ENCODE results near the gene GJA4.

The GJA4 gene

GRCh38 chr1:34779526-34779925, 13.3 kb upstream of the GJA4 start:
- TF ChIP-seq CTCF (IDR thresholded peaks at IDR 0.05) = no peak
- H3K36me3 ChIP-seq (ENCODE audit: control insufficient read depth, insufficient read depth, low read length) = no peaks in the 10 kb centered on the region
- no peak overlapping the region for H3K27ac ChIP-seq
- H3K9ac ChIP-seq = no peak overlapping the region
- no peaks in the 10 kb centered on the region for H3K27me3 ChIP-seq (ENCODE audit: control insufficient read depth, insufficient read depth, low read length)
- no peaks in the 10 kb centered on the region for H3K79me2 ChIP-seq
- no peaks in the 10 kb centered on the region for H3K9me3 ChIP-seq (ENCODE audit: control insufficient read depth, low read length)
- no peak overlapping the region for H3K4me3 ChIP-seq (ENCODE audit: low read depth, low read length)
- H3K4me2 ChIP-seq (ENCODE audit: low read length) = no peak overlapping the region
- no peaks in the 10 kb centered on the region for H3K4me1 ChIP-seq
- no peak overlapping the region for H2AFZ ChIP-seq

GRCh38 chr1:34779962-34780361, 12.8 kb upstream of the GJA4 start:
- Histone ChIP-seq H3K9me3 (ENCODE audit: control insufficient read depth, low read length) (no peaks in the 10 kb centered on the region), H3K4me3 (ENCODE audit: low read depth, low read length) (no peak overlapping the region), H3K79me2 (no peaks in the 10 kb centered on the region), H3K4me2 (ENCODE audit: low read length) (no peak overlapping the region), H3K27me3 (ENCODE audit: control insufficient read depth, insufficient read depth, low read length) (no peaks in the 10 kb centered on the region), H3K36me3 (ENCODE audit: control insufficient read depth, insufficient read depth, low read length) (no peaks in the 10 kb centered on the region), H3K27ac (no peak overlapping the region), H3K9ac (no peak overlapping the region), H3K4me1 (no peaks in the 10 kb centered on the region), H2AFZ (no peak overlapping the region)
- TF ChIP-seq CTCF (IDR thresholded peaks at IDR 0.05) = no peak

- Histone ChIP-seq H2AFZ (no peak overlapping the region), H3K9me3 (ENCODE audit: control insufficient read depth, low read length) (no peaks in the 10 kb centered on the region), H3K27me3 (ENCODE audit: control insufficient read depth, insufficient read depth, low read length) (no peaks in the 10 kb centered on the region), H3K4me2 (ENCODE audit: low read length) (no peak overlapping the region), H3K36me3 (ENCODE audit: control insufficient read depth, insufficient read depth, low read length) (no peaks in the 10 kb centered on the region), H3K4me3 (ENCODE audit: low read depth, low read length) (no peak overlapping the region), H3K79me2 (no peaks in the 10 kb centered on the region), H3K9ac (no peak overlapping the region), H3K27ac (no peak overlapping the region), H3K4me1 (no peaks in the 10 kb centered on the region)
- TF ChIP-seq CTCF (IDR thresholded peaks at IDR 0.05) = no peak
These were observed 12.3 kb upstream of the GJA4 start for GRCh38 chr1:34780528-34780927.

- peak within 1 kb of the TSS; percentile 27 for H2AFZ ChIP-seq
- H3K4me1 ChIP-seq = no peaks in the 10 kb centered on the region
- H3K4me2 ChIP-seq (ENCODE audit: low read length) = peak within 1 kb of the TSS; percentile 53
- H3K27me3 ChIP-seq (ENCODE audit: control insufficient read depth, insufficient read depth, low read length) = no peaks in the 10 kb centered on the region
- no peak within 1 kb of the TSS for H3K9ac ChIP-seq
- H3K27ac ChIP-seq = no peak within 1 kb of the TSS
- no peak for TF ChIP-seq CTCF (IDR thresholded peaks at IDR 0.05)
- H3K4me3 ChIP-seq (ENCODE audit: low read depth, low read length) = no peak within 1 kb of the TSS
- no peaks in the 10 kb centered on the region for H3K79me2 ChIP-seq
- no peaks in the 10 kb centered on the region for H3K36me3 ChIP-seq (ENCODE audit: control insufficient read depth, insufficient read depth, low read length)
- H3K9me3 ChIP-seq (ENCODE audit: control insufficient read depth, low read length) = no peaks in the 10 kb centered on the region
These were observed 11.5 kb upstream of the GJA4 start, which contains the start of gene GJB3 for GRCh38 chr1:34781071-34781843. TSS of gene GJB3 (plus strand) at chr1:34781214. CDS start at chr1:34784763, 3,549 bp downstream.

Measured in parathyroid adenoma (tissue), 2 donors.